K562 (cell line): ENCODE results near the gene BNIP5. TPM values are rescaled to one million over a fixed set of nuclear protein-coding genes. Genes with fewer than 3 reads are reported as not detected.

ENCODE experiments used
- ARID2 ChIP-seq: fragments of 450-650 bp; IDR thresholded peaks from 2 replicates; pipeline ENCODE4 v1.6.1; 2017; ENCODE audit warnings: antibody characterized with exemption, mild to moderate bottlenecking
- ATF7 ChIP-seq: fragments of 450-650 bp; IDR thresholded peaks from 2 replicates; pipeline ENCODE4 v1.7.1; 2014; ENCODE audit warnings: mild to moderate bottlenecking, moderate library complexity
- CBFA2T2 ChIP-seq: fragments of 450-650 bp; conservative IDR thresholded peaks from 2 replicates; pipeline ENCODE4 v1.6.1; 2017; ENCODE audit warnings: mild to moderate bottlenecking
- DPF2 ChIP-seq: fragments of 450-650 bp; IDR thresholded peaks from 2 replicates; pipeline ENCODE4 v1.6.1; 2016
- EHMT2 ChIP-seq: fragments of 450-650 bp; IDR thresholded peaks from 2 replicates; pipeline ENCODE4 v1.6.1; 2018; ENCODE audit warnings: antibody characterized with exemption
- EP300 ChIP-seq: IDR thresholded peaks from 2 replicates; pipeline ENCODE4 v1.6.1; 2012; ENCODE audit warnings: low read length, improper control_type of control experiment
- FOXK2 ChIP-seq, 2 experiments: fragments of 450-650 bp; IDR thresholded peaks in 1 of 2; conservative IDR thresholded peaks in 1 of 2; 2 replicates each; pipeline ENCODE4 v1.6.1; 2016; ENCODE audit warnings: low read depth in 2 of 2, mild to moderate bottlenecking in 1 of 2
- HCFC1 ChIP-seq: IDR thresholded peaks from 2 replicates; pipeline ENCODE4 v1.6.1; 2012; ENCODE audit warnings: low read depth, low read length, improper control_type of control experiment
- KDM1A ChIP-seq, 2 experiments: fragments of 450-650 bp; IDR thresholded peaks; 2 replicates each; pipeline ENCODE4 v1.6.1; 2016; ENCODE audit warnings: mild to moderate bottlenecking in 2 of 2
- KLF13 ChIP-seq: fragments of 450-650 bp; IDR thresholded peaks from 2 replicates; pipeline ENCODE4 v1.6.1; 2016; ENCODE audit warnings: missing genetic modification characterization, low read depth, mild to moderate bottlenecking, missing compliant biosample characterization, moderate library complexity, borderline replicate concordance
- LEF1 ChIP-seq: fragments of 450-650 bp; IDR thresholded peaks from 2 replicates; pipeline ENCODE4 v1.6.1; 2016; ENCODE audit warnings: mild to moderate bottlenecking
- MYNN ChIP-seq, 2 experiments: sonication (generic); formaldehyde crosslinking in 1 of 2; IDR thresholded peaks; 2 replicates each; pipeline versions ENCODE4 v1.5.0 to v1.6.1; 2016 to 2020; ENCODE audit warnings: antibody characterized with exemption in 1 of 2, missing genetic modification reagents in 1 of 2
- NCOA2 ChIP-seq, 2 experiments: fragments of 450-650 bp; IDR thresholded peaks; 2 replicates each; pipeline ENCODE4 v1.6.1; 2018; ENCODE audit warnings: mild to moderate bottlenecking in 2 of 2, moderate library complexity in 1 of 2; ENCODE audit not compliant: partially characterized antibody in 2 of 2
- NFE2L1 ChIP-seq: fragments of 450-650 bp; IDR thresholded peaks from 2 replicates; pipeline ENCODE4 v1.6.1; 2016; ENCODE audit warnings: missing genetic modification characterization, low read depth, mild to moderate bottlenecking, missing compliant biosample characterization, moderate library complexity, borderline replicate concordance
- SMARCC2 ChIP-seq: fragments of 450-650 bp; IDR thresholded peaks from 2 replicates; pipeline ENCODE4 v1.6.1; 2017; ENCODE audit warnings: antibody characterized with exemption, moderate library complexity, mild to moderate bottlenecking, low read depth
- STAT5A ChIP-seq: IDR thresholded peaks from 2 replicates; pipeline ENCODE4 v1.6.1; 2012; ENCODE audit warnings: low read length, inconsistent platforms, borderline replicate concordance
- TBL1XR1 ChIP-seq, 2 experiments: IDR thresholded peaks; 2 replicates each; pipeline ENCODE4 v1.6.1; 2012; ENCODE audit warnings: improper control_type of control experiment in 2 of 2, low read length in 2 of 2, mild to moderate bottlenecking in 1 of 2
- ZBTB1 ChIP-seq: sonication (generic); formaldehyde crosslinking; IDR thresholded peaks from 2 replicates; pipeline ENCODE4 v1.8.1; 2023; ENCODE audit warnings: missing genetic modification reagents, low read depth, mild to moderate bottlenecking, borderline replicate concordance
- ZEB2 ChIP-seq: fragments of 450-650 bp; IDR thresholded peaks from 2 replicates; pipeline ENCODE4 v1.6.1; 2016
- ZKSCAN1 ChIP-seq: fragments of 150-350 bp; IDR thresholded peaks from 2 replicates; pipeline ENCODE4 v1.6.1; 2016; ENCODE audit warnings: low read depth, low read length
- polyA plus RNA-seq, 8 experiments: library from polyadenylated mRNA; depleted of rRNA in 4 of 8; stranded (reverse) in 5 of 8; unstranded in 3 of 8; fragments of >200 nt; fragmentation: Nextera tagmentation in 2 of 8; fragmentation: Illumina TruSeq in 1 of 8; extraction: Ambion mirVana in 2 of 8; extraction: Trizol in 1 of 8; gene quantifications; 2 replicates each; pipeline versions ENCODE4 v1.2.1 to v1.2.3, GENCODE V29; 2011 to 2014; ENCODE audit warnings: inconsistent platforms in 1 of 8, missing spikeins in 1 of 8
- total RNA-seq, 7 experiments: library from RNA; depleted of rRNA in 6 of 7; stranded (reverse); fragments of >200 nt in 6 of 7; fragmentation: Illumina TruSeq in 2 of 7; extraction: Trizol in 2 of 7; gene quantifications; 2 replicates each; pipeline versions ENCODE4 v1.2.1 to v1.2.3, GENCODE V29; 2011 to 2021; ENCODE audit warnings: low replicate concordance in 1 of 7
- TF ChIP-seq, protein P1 (sequence below), 2 experiments: fragments of 450-650 bp; conservative IDR thresholded peaks; 2 replicates each; pipeline ENCODE4 v1.6.1; 2017; ENCODE audit warnings: mild to moderate bottlenecking in 2 of 2, moderate library complexity in 2 of 2
- TF ChIP-seq, protein P2 (sequence below): fragments of 450-650 bp; conservative IDR thresholded peaks from 2 replicates; pipeline ENCODE4 v1.6.1; 2016; ENCODE audit warnings: missing genetic modification characterization, low read depth, mild to moderate bottlenecking, missing compliant biosample characterization, moderate library complexity
- TF ChIP-seq, protein P3 (sequence below): sonication (generic); formaldehyde crosslinking; IDR thresholded peaks from 2 replicates; pipeline ENCODE4 v1.8.0; 2022; ENCODE audit warnings: mild to moderate bottlenecking, missing genetic modification reagents

The BNIP5 gene
- total and polyA plus RNA-seq, 9 of the 15 experiments (the other 6 are each of a cell fraction or from before 2014, with no cell fraction given): not detected

DNA sequence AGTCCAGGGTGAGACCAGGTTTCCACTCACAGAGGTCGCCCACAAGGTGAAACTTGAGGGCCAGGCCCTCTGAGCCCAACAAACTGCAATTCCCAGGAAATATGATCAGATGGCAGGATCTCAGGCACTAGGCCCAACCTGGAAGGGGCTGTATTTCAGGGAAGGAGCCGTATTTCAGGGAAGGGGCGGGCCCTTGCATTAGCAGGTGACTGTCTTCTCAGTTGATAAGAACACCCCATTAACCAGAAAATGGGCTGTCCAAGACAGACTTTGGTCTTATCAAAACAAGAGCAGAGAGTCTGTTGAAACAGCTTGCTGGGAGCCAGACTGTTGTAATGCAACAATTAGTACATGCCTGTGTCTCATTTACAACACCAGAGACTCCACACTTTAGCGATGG is 10.9 kb upstream of the BNIP5 start (continued):
- TF ChIP-seq, protein P1, sequence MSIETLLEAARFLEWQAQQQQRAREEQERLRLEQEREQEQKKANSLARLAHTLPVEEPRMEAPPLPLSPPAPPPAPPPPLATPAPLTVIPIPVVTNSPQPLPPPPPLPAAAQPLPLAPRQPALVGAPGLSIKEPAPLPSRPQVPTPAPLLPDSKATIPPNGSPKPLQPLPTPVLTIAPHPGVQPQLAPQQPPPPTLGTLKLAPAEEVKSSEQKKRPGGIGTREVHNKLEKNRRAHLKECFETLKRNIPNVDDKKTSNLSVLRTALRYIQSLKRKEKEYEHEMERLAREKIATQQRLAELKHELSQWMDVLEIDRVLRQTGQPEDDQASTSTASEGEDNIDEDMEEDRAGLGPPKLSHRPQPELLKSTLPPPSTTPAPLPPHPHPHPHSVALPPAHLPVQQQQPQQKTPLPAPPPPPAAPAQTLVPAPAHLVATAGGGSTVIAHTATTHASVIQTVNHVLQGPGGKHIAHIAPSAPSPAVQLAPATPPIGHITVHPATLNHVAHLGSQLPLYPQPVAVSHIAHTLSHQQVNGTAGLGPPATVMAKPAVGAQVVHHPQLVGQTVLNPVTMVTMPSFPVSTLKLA (conservative IDR thresholded peaks at IDR 0.05): 0 out of 4 replicates have a peak, but pooled peaks of 1 of the 2 experiments have one; percentile 30
- TF ChIP-seq KLF13 (tag) (0 out of 2 replicates have a peak, but pooled peaks have one; percentile 37), ZEB2 (peak; percentile 71; the same call in 1 of the 2 replicates), SMARCC2 (peak; percentile 63; the same call in 1 of the 2 replicates), NFE2L1 (tag) (no peak), DPF2 (peak; percentile 86), EP300 (peak; percentile 75), STAT5A (peak; percentile 72), KDM1A (IDR thresholded peaks at IDR 0.05) (peak in 1 of 2 experiments; percentile 36; a peak in 1 of 4 replicates), MYNN (IDR thresholded peaks at IDR 0.05) (peak; percentile 76; the same call in 1 of the 2 replicates), MYNN (CRISPR knock-in tag; IDR thresholded peaks at IDR 0.05) (no peak), LEF1 (peak; percentile 68), CBFA2T2 (peak; percentile 86), ATF7 (peak; percentile 70), HCFC1 (no peak), ZKSCAN1 (no peak), ZBTB1 (CRISPR knock-in tag) (0 out of 2 replicates have a peak, but pooled peaks have one; percentile 43), TBL1XR1 (IDR thresholded peaks at IDR 0.05; ENCODE audit: low read length in 2 of 2) (peak in 1 of 2 experiments; percentile 55; a peak in 2 of 4 replicates), FOXK2 (conservative IDR thresholded peaks at IDR 0.05 in 1 of 2, IDR thresholded peaks at IDR 0.05 in 1 of 2; ENCODE audit: low read depth in 2 of 2) (peak; percentile 36 to 65; a peak in 2 of 4 replicates), EHMT2 (0 out of 2 replicates have a peak, but pooled peaks have one; percentile 34), ARID2 (no peak), NCOA2 (IDR thresholded peaks at IDR 0.05; ENCODE audit: partially characterized antibody in 2 of 2) (no peak)
- TF ChIP-seq, protein P2, sequence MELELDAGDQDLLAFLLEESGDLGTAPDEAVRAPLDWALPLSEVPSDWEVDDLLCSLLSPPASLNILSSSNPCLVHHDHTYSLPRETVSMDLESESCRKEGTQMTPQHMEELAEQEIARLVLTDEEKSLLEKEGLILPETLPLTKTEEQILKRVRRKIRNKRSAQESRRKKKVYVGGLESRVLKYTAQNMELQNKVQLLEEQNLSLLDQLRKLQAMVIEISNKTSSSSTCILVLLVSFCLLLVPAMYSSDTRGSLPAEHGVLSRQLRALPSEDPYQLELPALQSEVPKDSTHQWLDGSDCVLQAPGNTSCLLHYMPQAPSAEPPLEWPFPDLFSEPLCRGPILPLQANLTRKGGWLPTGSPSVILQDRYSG (tag): peak; percentile 21; the same call in 1 of the 2 replicates
- TF ChIP-seq, protein P3, sequence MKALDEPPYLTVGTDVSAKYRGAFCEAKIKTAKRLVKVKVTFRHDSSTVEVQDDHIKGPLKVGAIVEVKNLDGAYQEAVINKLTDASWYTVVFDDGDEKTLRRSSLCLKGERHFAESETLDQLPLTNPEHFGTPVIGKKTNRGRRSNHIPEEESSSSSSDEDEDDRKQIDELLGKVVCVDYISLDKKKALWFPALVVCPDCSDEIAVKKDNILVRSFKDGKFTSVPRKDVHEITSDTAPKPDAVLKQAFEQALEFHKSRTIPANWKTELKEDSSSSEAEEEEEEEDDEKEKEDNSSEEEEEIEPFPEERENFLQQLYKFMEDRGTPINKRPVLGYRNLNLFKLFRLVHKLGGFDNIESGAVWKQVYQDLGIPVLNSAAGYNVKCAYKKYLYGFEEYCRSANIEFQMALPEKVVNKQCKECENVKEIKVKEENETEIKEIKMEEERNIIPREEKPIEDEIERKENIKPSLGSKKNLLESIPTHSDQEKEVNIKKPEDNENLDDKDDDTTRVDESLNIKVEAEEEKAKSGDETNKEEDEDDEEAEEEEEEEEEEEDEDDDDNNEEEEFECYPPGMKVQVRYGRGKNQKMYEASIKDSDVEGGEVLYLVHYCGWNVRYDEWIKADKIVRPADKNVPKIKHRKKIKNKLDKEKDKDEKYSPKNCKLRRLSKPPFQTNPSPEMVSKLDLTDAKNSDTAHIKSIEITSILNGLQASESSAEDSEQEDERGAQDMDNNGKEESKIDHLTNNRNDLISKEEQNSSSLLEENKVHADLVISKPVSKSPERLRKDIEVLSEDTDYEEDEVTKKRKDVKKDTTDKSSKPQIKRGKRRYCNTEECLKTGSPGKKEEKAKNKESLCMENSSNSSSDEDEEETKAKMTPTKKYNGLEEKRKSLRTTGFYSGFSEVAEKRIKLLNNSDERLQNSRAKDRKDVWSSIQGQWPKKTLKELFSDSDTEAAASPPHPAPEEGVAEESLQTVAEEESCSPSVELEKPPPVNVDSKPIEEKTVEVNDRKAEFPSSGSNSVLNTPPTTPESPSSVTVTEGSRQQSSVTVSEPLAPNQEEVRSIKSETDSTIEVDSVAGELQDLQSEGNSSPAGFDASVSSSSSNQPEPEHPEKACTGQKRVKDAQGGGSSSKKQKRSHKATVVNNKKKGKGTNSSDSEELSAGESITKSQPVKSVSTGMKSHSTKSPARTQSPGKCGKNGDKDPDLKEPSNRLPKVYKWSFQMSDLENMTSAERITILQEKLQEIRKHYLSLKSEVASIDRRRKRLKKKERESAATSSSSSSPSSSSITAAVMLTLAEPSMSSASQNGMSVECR (CRISPR knock-in tag): peak; percentile 45; the same call in 1 of the 2 replicates
